OCI-LY3 (cell line): ENCODE results near the gene CRYBG1.

Experiments
- CTCF ChIP-seq: fragments of 200-600, 300-600 bp; sonication (generic); IDR thresholded peaks from 2 replicates; pipeline ENCODE4 v1.5.1; 2014; ENCODE audit warnings: antibody characterized with exemption, low read length, low read depth
- EZH2phosphoT487 ChIP-seq: fragments of 200-600 bp; shearing (Covaris generic); IDR thresholded peaks from 2 replicates; pipeline ENCODE4 v1.6.1; 2018; ENCODE audit warnings: antibody characterized with exemption, mixed run types, low read depth

- TF ChIP-seq CTCF (no peak), EZH2phosphoT487 (no peak)
These were observed 12.5 kb downstream of the CRYBG1 start for GRCh38 chr6:106372838-106373501.
